Activated T-cell treated with anti-CD3 and anti-CD28 coated beads, Interleukin-2, amount 50 U/mL, for 4 hours (primary cell): ENCODE results near the gene MPC1L. TPM values are rescaled to one million over a fixed set of nuclear protein-coding genes. Genes with fewer than 3 reads are reported as not detected.
"Not testable (repeated sequence)": the region's sequence is repeated elsewhere in the genome, so short reads cannot be mapped to it uniquely, and the experiment has no call there.

ENCODE experiments used
- ATAC-seq, 2 donors: fragments of 200-7000 bp; cut with Tn5 transposase; one replicate each; pipeline ENCODE4 v1.10.0; 2021
- DNase-seq: peaks from one replicate; pipeline ENCODE4 v3.0.0-alpha.2; 2020
- H3K27me3 Mint-ChIP-seq: one replicate; pipeline ENCODE4 v1.8.0; 2021; ENCODE audit warnings: low read depth, mixed read lengths
- H3K36me3 Mint-ChIP-seq: one replicate; pipeline ENCODE4 v1.8.0; 2022; ENCODE audit warnings: mixed read lengths; ENCODE audit not compliant: insufficient read depth
- H3K4me1 Mint-ChIP-seq: one replicate; pipeline ENCODE4 v1.8.0; 2021; ENCODE audit warnings: low read depth, mixed read lengths
- H3K4me3 Mint-ChIP-seq: one replicate; pipeline ENCODE4 v1.8.0; 2021; ENCODE audit warnings: mild to moderate bottlenecking, moderate library complexity, mixed read lengths
- H3K9me3 Mint-ChIP-seq: one replicate; pipeline ENCODE4 v1.8.0; 2021; ENCODE audit warnings: mixed read lengths
- total RNA-seq, 3 donors: library from RNA; stranded (reverse); gene quantifications; one replicate each; pipeline ENCODE4 v1.2.1, GENCODE V29; 2021

MPC1L gene
- total RNA-seq: not detected

- ATAC-seq (no peak), DNase-seq (no peak)
- H3K9me3 Mint-ChIP-seq: no peaks in the 10 kb centered on the region
- H3K4me3 Mint-ChIP-seq: no peak within 1 kb of the TSS
- H3K36me3 Mint-ChIP-seq: peaks cover under 1% of the 10 kb centered on the region
- H3K4me1 Mint-ChIP-seq: no peaks in the 10 kb centered on the region
- no peaks in the 10 kb centered on the region for H3K27me3 Mint-ChIP-seq
Observed at GRCh38 chrX:40623139-40623536, at the start of gene MPC1L. MPC1L (plus strand) TSS chrX:40623428; CDS start chrX:40623566, 138 bp downstream.

GRCh38 chrX:40573763-40574162 is 49.5 kb upstream of the MPC1L start:
- no peaks in the 10 kb centered on the region for H3K27me3 Mint-ChIP-seq
- peaks cover 16% of the 10 kb centered on the region for H3K4me1 Mint-ChIP-seq
- no peak overlapping the region for H3K4me3 Mint-ChIP-seq
- H3K9me3 Mint-ChIP-seq: no peaks in the 10 kb centered on the region
- no peak for ATAC-seq
- H3K36me3 Mint-ChIP-seq: no peaks in the 10 kb centered on the region
- DNase-seq: peak; percentile 17

- peaks cover 16% of the 10 kb centered on the region for H3K4me1 Mint-ChIP-seq
- H3K36me3 Mint-ChIP-seq, H3K4me3 Mint-ChIP-seq, H3K27me3 Mint-ChIP-seq, DNase-seq, ATAC-seq, H3K9me3 Mint-ChIP-seq: not testable (repeated sequence)
Observed at GRCh38 chrX:40575411-40575810, 47.8 kb upstream of the MPC1L start.

- Mint-ChIP-seq H3K4me3 (no peak overlapping the region), H3K27me3 (no peaks in the 10 kb centered on the region), H3K9me3 (no peaks in the 10 kb centered on the region), H3K4me1 (peaks cover 8% of the 10 kb centered on the region), H3K36me3 (no peaks in the 10 kb centered on the region)
- ATAC-seq (no peak), DNase-seq (no peak)
Observed at GRCh38 chrX:40576291-40576690, 46.9 kb upstream of the MPC1L start.

- no peak overlapping the region for H3K4me3 Mint-ChIP-seq
- DNase-seq (no peak), ATAC-seq (no peak)
- no peaks in the 10 kb centered on the region for H3K9me3 Mint-ChIP-seq
- H3K27me3 Mint-ChIP-seq: no peaks in the 10 kb centered on the region
- H3K4me1 Mint-ChIP-seq: peaks cover 19% of the 10 kb centered on the region
- H3K36me3 Mint-ChIP-seq: no peaks in the 10 kb centered on the region
Observed at GRCh38 chrX:40578039-40578695, 45.1 kb upstream of the MPC1L start.

- Mint-ChIP-seq H3K4me3 (no peak overlapping the region), H3K4me1 (peaks cover 25% of the 10 kb centered on the region), H3K27me3 (no peaks in the 10 kb centered on the region), H3K36me3 (peaks cover 3% of the 10 kb centered on the region), H3K9me3 (no peaks in the 10 kb centered on the region)
- no peak for DNase-seq
- no peak for ATAC-seq
Observed at GRCh38 chrX:40579141-40579540, 44.1 kb upstream of the MPC1L start.

- Mint-ChIP-seq H3K36me3 (peaks cover 3% of the 10 kb centered on the region), H3K9me3 (no peaks in the 10 kb centered on the region), H3K27me3 (no peaks in the 10 kb centered on the region), H3K4me1 (peaks cover 25% of the 10 kb centered on the region), H3K4me3 (peak overlapping the region; percentile 88)
- no peak for DNase-seq
- ATAC-seq: peak; percentile 41 to 44
Observed at GRCh38 chrX:40579900-40580536, 43.2 kb upstream of the MPC1L start.

GRCh38 chrX:40580537-40581335 is 42.5 kb upstream of the MPC1L start, which contains the start of gene ATP6AP2:
ATP6AP2 (plus strand) TSS chrX:40580970; CDS start chrX:40581066, 96 bp downstream.
- peak within 1 kb of the TSS; percentile 88 for H3K4me3 Mint-ChIP-seq
- H3K36me3 Mint-ChIP-seq: peaks cover 3% of the 10 kb centered on the region
- H3K9me3 Mint-ChIP-seq: no peaks in the 10 kb centered on the region
- DNase-seq (peak; percentile 81), ATAC-seq (peak; percentile 96 to 97)
- peaks cover 29% of the 10 kb centered on the region for H3K4me1 Mint-ChIP-seq
- H3K27me3 Mint-ChIP-seq: no peaks in the 10 kb centered on the region

- DNase-seq (no peak), ATAC-seq (peak; percentile 16 to 21)
- Mint-ChIP-seq H3K27me3 (no peaks in the 10 kb centered on the region), H3K36me3 (peaks cover 3% of the 10 kb centered on the region), H3K9me3 (no peaks in the 10 kb centered on the region), H3K4me1 (peaks cover 35% of the 10 kb centered on the region), H3K4me3 (peak overlapping the region; percentile 80)
Observed at GRCh38 chrX:40581336-40581920, 41.8 kb upstream of the MPC1L start.

- not testable (repeated sequence) for H3K9me3 Mint-ChIP-seq
Observed at GRCh38 chrX:40582178-40582577, 41.0 kb upstream of the MPC1L start.

GRCh38 chrX:40582811-40583210 is 40.4 kb upstream of the MPC1L start:
- DNase-seq (no peak), ATAC-seq (no peak)
- H3K36me3 Mint-ChIP-seq: peaks cover 3% of the 10 kb centered on the region
- H3K9me3 Mint-ChIP-seq: no peaks in the 10 kb centered on the region
- H3K4me3 Mint-ChIP-seq: peak overlapping the region; percentile 50
- peaks cover 41% of the 10 kb centered on the region for H3K4me1 Mint-ChIP-seq
- no peaks in the 10 kb centered on the region for H3K27me3 Mint-ChIP-seq

More at GRCh38 chrX:40582178-40582577, 41.0 kb upstream of the MPC1L start:
- not testable (repeated sequence) for DNase-seq, H3K27me3 Mint-ChIP-seq, H3K36me3 Mint-ChIP-seq, ATAC-seq
- peak overlapping the region; percentile 80 for H3K4me3 Mint-ChIP-seq
- H3K4me1 Mint-ChIP-seq: peaks cover 36% of the 10 kb centered on the region

GRCh38 chrX:40587623-40588022 is 35.6 kb upstream of the MPC1L start:
- H3K36me3 Mint-ChIP-seq, H3K9me3 Mint-ChIP-seq, DNase-seq, H3K27me3 Mint-ChIP-seq, H3K4me3 Mint-ChIP-seq: not testable (repeated sequence)
- peak in 1 of 2 donors; percentile 29 for ATAC-seq
- H3K4me1 Mint-ChIP-seq: peaks cover 44% of the 10 kb centered on the region

- DNase-seq, H3K27me3 Mint-ChIP-seq, H3K9me3 Mint-ChIP-seq: not testable (repeated sequence)
- peaks cover 33% of the 10 kb centered on the region for H3K4me1 Mint-ChIP-seq
- H3K4me3 Mint-ChIP-seq: peak overlapping the region; percentile 46
- peak; percentile 94 to 97 for ATAC-seq
- peaks cover 11% of the 10 kb centered on the region for H3K36me3 Mint-ChIP-seq
Observed at GRCh38 chrX:40589616-40590321, 33.5 kb upstream of the MPC1L start.

- H3K4me1 Mint-ChIP-seq: no peaks in the 10 kb centered on the region
- H3K27me3 Mint-ChIP-seq: no peaks in the 10 kb centered on the region
- DNase-seq (no peak), ATAC-seq (no peak)
- no peak overlapping the region for H3K4me3 Mint-ChIP-seq
- peaks cover 12% of the 10 kb centered on the region for H3K36me3 Mint-ChIP-seq
- no peaks in the 10 kb centered on the region for H3K9me3 Mint-ChIP-seq
Observed at GRCh38 chrX:40603446-40603845, 19.8 kb upstream of the MPC1L start.
